ENCODE measurements around the gene MYO9A.

Gene MYO9A

GRCh38 chr15:71812966-71813722 lies 304.8 kb downstream of the MYO9A start:
- in situ Hi-C loops (cut with HindIII; ENCODE audit: low sequenced_read_pairs): no loop called here

DNA sequence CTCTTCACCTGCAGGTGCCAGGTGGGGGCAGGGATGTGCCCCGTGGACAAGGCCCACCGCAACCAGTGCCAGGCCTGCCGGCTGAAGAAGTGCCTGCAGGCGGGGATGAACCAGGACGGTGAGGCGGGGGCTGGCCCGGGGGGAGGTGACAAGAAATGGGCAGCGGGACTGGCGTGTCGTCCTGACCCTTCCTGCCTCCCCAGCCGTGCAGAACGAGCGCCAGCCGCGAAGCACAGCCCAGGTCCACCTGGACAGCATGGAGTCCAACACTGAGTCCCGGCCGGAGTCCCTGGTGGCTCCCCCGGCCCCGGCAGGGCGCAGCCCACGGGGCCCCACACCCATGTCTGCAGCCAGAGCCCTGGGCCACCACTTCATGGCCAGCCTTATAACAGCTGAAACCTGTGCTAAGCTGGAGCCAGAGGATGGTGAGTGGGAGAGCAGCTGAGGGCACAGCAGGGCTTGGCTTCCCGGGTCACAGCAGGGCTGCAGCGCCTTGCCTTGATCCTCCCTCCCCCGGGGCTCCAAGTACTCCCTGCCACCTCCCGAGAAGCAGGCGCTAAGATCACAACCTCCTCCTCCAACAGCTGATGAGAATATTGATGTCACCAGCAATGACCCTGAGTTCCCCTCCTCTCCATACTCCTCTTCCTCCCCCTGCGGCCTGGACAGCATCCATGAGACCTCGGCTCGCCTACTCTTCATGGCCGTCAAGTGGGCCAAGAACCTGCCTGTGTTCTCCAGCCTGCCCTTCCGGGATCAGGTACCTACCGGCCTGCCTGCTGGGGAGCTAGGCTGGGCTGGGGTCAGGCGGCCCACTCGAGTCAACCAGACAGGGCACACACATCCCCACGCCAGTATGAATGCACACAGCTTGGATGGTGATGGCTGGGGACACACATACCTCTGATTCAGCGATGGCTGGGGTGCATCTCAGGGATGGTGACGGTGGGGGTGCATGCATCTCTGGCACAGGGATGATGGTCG lies 305.9 kb downstream of the MYO9A start:
- in situ Hi-C loops (cut with HindIII; ENCODE audit: low sequenced_read_pairs): no loop called here

DNA sequence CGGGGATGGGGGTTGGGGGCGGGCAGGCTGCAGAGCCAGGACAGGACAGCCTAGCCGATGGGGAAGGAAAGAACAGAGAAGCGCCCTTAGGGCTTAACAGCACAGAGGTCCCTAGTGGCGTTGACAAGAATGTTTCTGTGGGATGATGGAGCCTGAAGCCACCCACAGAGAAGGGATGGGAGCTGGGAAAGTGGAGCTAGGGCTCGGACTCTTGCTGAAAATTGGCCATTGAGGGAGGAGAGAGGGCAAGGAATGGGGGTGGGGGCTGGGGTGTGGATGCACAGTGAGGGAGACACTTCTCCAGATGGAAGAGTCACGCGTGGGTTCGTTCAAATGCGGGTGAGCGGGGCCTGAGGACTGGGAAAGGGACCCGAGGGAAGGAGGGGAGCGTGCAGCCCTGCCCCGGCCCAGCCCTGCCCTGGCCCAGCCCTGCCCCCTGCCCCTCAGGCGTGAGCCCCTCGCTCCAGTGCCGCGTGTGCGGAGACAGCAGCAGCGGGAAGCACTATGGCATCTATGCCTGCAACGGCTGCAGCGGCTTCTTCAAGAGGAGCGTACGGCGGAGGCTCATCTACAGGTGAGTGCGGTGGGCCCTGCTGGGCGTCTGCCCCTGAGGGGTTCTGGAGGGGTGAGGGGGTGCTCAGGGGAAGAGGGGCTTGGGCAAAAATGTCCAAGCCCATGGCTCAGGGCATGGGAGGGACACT lies 306.8 kb downstream of the MYO9A start:
- in situ Hi-C loops (cut with HindIII; ENCODE audit: low sequenced_read_pairs): no loop called here

DNA sequence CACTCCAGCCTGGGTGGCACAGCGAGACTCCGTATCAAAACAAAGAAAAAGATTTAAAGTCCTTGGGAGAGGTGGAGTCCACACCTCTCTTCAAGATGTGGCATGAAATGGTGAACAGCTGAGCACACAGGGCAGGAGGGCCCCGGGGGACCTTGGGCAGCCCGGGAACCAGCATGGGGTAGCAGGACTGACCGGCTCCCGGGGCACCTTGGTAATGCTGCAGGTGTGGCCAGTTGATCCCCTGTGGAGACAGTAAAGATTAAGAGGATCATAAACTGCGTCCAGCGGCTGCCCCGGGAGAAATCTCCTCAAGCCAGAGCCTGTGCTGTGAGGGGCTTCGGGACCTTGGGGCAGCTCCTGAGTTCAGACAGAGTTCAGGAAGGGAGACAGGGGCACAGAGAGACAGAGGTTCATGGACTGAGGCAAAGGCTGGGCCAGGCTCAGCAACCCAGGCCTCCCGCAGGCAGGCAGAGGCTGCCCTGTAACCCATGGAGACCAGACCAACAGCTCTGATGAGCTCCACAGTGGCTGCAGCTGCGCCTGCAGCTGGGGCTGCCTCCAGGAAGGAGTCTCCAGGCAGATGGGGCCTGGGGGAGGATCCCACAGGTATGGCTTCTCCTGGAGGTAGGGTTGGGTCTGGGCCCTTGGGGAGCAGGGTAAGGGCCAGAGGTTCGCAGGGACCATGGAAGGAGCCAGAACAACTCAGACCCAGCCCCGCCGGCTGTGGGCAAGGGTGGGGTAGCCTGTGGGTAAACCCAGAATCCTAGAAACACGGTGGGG lies 307.5 kb downstream of the MYO9A start, which contains the start of gene NR2E3:
Gene NR2E3, plus strand, starts transcription at position 299 of the 780 bp plus-strand sequence. Its CDS starts 190 bp downstream, at position 489.
- in situ Hi-C loops (cut with HindIII; ENCODE audit: low sequenced_read_pairs): no loop called here

- in situ Hi-C loops (cut with HindIII; ENCODE audit: low sequenced_read_pairs): no loop called here
Measured at GRCh38 chr15:71809346-71809745, 308.6 kb downstream of the MYO9A start.

DNA sequence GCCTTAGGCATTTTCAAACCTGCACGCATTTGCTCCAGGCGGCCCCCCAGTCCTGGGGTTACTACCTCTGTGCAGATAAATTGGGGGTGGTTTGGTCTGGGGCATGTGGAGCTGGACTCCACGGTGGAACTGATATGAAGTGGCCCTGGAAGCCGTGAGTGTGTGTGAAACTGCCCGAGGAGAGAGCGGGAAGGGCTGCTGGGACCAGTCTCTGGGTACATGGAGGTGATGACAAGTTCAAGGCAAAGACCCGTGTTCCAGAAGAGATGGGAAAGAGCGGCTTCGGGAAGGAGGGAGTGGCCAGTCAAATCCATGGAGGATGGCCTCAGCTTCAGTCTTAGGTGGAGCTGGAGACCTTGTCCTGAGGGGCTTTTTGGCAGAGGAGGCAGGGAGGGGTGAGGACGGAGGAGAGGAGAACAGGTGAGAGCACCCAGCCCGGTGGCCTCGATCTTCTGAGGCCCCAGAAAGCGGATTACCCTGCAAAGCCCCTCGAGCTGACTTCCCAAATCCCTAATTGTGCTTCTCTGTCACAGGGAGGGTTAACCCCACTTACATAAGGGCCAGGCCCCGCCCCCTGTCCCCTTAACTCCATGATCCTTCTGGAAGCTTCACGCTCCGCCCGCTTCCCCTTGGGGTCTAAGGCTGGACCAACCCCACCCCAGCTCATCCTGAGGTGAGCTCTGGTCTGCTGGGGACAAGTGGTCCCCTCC lies 309.5 kb downstream of the MYO9A start:
- in situ Hi-C loops (cut with HindIII; ENCODE audit: low sequenced_read_pairs): no loop called here

DNA sequence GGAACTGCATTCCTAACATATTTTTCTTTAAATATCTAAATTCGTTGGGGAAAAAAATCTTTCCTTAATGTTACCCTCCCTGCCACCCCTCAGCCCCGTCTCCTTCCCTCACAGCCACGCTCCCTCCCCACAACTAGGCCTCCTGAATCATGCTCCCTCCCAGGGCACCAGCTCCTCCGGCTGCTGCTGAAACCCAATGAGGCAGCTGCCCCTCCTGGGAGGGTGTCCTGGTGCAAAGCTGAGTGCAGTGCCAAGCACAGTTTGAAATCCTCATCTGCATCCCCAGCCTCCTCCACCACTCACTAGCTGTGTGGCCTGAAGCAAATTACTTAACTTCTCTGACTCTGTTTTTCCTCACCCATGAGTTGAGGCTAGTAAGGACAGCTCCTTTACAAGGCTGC lies 310.3 kb downstream of the MYO9A start:
- in situ Hi-C loops (cut with HindIII; ENCODE audit: low sequenced_read_pairs): no loop called here

- in situ Hi-C loops (cut with HindIII; ENCODE audit: low sequenced_read_pairs): no loop called here
Measured at GRCh38 chr15:71807125-71807629, 310.8 kb downstream of the MYO9A start.

- in situ Hi-C loops (cut with HindIII; ENCODE audit: low sequenced_read_pairs): no loop called here
Measured at GRCh38 chr15:71806452-71806931, 311.5 kb downstream of the MYO9A start.

GRCh38 chr15:71804695-71805470 lies 313.1 kb downstream of the MYO9A start:
- in situ Hi-C loops (cut with HindIII; ENCODE audit: low sequenced_read_pairs): loop anchor here (5.0 kb wide), 1 partner anchor 53 kb away; no protein-coding TSS in a partner anchor

DNA sequence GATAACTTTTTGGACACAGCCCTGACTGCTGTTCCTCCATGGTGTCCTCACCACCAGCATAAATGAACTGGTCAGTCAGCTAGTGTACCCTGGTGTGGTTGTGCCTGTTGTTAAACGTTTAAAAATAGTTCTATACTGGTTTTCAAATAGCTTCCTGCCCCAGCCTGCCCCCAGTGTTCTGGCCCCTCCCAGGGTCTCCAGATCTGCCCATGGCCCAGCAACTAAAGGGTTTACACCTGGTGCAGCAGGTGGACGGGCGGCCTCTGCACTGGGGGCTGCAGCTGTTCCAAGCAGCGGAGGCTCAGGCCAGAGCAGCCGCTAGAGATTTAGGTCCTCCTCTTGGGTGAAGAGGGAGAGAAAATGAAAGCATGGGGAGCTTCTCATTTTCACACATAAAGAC lies 313.7 kb downstream of the MYO9A start:
- in situ Hi-C loops (cut with HindIII; ENCODE audit: low sequenced_read_pairs): loop anchor here (5.0 kb wide), 1 partner anchor 52 kb away; no protein-coding TSS in a partner anchor

DNA sequence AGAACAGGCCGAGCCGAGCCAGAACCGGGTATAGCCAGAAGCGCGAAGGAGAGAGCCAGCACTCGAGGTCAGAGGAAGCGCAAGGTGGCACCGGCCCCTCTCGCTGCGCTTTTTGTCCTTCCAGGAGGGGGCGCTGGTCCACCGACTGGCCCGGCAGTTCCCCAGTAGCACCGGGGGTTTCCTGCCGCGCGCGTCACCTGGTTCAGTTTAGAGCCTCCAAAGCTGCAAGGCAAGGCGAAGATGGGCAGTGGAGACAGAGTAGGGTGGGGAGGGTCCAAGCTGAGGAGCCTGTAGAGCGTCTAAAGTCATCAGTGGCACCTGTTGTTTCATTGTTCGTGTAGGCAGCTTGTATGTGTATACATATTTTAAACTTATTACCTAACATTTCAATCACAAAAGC lies 315.2 kb downstream of the MYO9A start:
- in situ Hi-C loops (cut with HindIII; ENCODE audit: low sequenced_read_pairs): loop anchor here (5.0 kb wide), 1 partner anchor 50 kb away; no protein-coding TSS in a partner anchor

DNA sequence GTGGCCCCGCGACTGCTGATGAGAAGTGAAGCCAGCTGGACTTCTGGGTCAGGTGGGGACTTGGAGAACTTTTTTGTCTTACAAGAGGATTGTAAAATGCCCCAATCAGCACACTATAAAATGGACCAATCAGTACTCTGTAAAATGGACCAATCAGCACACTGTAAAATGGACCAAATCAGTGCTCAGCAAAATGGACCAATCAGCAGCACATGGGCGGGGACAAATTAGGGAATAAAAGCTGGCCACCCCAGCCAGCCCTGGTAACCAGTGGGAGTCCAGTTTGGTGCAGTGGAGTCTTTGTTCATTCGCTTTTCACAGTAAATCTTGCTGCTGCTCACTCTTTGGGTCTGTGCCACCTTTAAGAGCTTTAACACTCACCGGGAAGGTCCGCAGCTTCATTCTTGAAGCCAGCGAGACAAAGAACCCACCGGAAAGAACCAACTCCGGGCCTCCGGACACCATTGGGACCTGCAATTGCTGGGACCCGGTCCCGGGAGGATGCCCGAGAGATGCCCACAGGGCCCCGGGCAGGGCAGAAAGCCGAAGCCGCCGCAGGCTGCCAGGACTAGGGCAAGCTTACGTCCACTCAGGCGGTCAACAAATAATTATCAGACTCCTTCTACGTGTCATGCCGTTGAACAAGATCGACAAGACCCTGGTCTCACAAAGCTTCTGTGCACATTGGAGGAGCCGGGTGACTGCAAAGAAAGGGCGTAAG lies 315.9 kb downstream of the MYO9A start:
- in situ Hi-C loops (cut with HindIII; ENCODE audit: low sequenced_read_pairs): loop anchor here (5.0 kb wide), 1 partner anchor 50 kb away; no protein-coding TSS in a partner anchor

DNA sequence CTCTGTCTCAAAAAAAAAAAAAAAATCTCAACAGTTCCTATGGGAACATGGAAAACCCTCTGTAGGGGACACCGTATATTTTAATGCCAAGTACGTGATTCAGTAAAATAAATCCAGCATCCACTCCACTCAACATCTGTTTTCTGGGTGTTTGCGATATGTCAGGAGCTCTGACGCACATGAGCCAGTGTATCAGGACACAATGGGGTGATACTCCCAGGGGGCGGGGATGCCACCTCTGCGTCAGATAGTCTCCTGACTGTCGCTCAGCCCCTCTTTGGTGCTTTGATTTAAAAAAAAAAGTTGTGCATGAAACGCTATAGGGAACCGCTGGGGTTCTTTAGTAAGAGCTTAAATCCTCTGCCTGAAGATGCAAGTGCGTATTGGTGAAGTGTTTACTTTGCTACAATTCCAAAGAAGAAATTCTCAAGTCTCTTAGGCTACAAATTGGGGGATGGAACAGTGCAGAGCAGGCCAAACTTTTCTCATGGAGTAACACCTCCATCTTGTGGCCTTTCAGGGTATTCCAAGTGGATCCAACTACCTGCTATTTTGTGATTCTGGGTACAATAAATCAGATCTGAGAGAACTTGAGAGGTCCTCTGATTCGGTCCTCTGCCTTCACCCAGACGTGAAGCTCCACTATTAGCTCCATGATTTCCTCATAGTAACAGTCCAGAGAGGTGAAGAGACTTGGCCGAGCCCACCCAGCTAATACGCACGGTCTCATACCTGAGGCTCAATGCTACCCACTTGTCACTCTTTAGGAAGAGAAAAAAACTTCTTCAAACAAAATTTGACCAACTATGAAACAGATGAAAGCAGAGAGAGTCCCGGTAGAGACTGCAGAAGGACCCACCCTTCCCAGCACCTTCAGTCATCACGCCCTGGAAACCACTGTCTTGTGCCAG lies 316.9 kb downstream of the MYO9A start:
- in situ Hi-C loops (cut with HindIII; ENCODE audit: low sequenced_read_pairs): loop anchor here (5.0 kb wide), 1 partner anchor 49 kb away; no protein-coding TSS in a partner anchor

- in situ Hi-C loops (cut with HindIII; ENCODE audit: low sequenced_read_pairs): loop anchor here (5.0 kb wide), 1 partner anchor 48 kb away; no protein-coding TSS in a partner anchor
Measured at GRCh38 chr15:71800190-71800589, 317.8 kb downstream of the MYO9A start.

DNA sequence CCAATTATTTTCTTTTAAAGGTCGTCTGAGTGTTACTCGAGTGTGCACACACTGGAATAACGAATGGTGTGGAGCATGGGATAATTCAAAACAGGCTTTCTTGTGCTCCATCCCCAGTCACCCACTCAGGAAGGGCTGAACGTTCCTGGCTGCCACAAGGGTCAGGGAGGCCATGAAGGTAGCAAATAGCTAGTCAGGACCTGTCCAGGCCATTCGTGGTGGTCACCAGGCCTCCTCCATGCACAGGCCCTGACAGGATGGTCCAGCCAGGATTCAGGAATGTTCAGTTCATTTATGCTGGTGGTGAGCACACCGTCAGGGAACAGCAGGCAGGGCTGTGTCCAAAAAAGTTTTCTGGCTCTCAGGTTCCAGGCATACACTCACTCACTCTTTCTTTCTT lies 319.3 kb downstream of the MYO9A start:
- in situ Hi-C loops (cut with HindIII; ENCODE audit: low sequenced_read_pairs): no loop called here

All from endothelial cell of hepatic sinusoid (primary cell).